ENCODE results near the gene RFNG.
A peak's percentile ranks its signal among the peaks of the same experiment; 100 is the strongest.

RFNG gene

DNA sequence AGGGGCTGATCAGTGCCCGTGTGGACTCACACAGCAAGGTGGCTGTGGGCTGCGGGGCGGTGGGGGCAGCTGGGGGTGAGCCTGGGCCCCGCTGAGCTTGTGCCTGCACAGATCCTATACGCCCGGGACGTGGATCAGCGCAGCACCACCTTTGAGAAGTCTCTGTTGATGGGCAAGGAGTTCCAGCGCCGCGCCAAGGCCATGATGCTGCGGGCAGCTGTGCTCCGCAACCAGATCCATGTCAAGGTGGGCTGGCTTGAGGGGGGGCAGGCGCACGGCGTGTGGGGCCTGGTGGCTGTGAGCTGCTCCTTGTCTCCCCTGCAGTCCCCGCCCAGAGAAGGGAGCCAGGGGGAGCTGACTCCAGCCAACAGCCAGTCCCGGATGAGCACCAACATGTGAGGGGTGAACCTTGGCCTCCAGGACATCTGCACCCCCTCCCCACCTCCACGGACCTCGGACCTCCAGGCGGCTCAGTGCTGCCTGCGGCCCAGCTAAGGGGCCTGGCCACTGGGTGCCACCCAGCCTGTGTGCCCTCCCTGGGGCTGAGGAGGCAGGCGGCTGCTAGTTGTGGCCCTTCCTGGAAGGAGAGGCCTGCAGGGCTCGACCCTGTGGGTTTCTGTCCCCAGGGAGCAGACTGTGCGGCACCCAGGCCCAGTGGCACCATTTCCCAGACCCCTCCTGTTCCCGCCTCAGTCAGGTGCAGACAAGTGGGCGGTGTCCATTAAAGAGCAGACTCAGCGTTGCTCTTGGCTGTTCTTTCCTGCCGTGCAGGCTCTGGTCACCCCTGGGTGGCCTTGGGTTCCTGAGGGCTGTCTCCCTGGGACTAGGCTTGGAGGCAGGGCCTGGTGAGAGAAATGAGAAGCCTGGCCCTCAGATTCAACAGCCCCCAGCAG, 5.4 kb upstream of the RFNG start:
- DNase-seq = no peak

GRCh38 chr17:82055965-82056728, 4.5 kb upstream of the RFNG start:
- no peak for DNase-seq

GRCh38 chr17:82055023-82055964, 3.7 kb upstream of the RFNG start:
- no peak for DNase-seq

DNA sequence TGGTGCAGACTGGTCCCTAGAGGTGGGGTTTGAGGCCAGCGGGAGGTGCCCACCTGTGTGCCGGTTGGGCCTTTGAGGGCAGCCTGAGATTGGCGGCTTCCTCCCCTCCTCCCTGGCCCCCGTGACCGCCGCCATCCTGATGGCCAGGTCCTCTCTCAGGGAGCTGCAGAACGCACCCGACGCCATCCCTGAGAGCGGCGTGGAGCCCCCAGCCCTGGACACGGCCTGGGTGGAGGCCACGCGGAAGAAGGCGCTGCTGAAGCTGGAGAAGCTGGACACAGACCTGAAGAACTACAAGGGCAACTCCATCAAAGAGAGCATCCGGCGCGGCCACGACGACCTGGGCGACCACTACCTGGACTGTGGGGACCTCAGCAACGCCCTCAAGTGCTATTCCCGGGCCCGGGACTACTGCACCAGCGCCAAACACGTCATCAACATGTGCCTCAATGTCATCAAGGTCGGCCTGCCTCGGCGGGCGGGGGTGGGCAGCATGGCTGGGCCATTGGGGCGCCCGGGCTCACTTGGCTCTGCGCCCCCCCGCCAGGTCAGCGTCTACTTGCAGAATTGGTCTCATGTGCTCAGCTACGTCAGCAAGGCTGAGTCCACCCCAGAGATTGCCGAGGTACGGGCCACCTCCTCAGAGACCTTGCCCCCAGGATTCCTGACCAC, 2.9 kb upstream of the RFNG start:
- no peak for DNase-seq

GRCh38 chr17:82053556-82054263, 2.1 kb upstream of the RFNG start:
- DNase-seq = no peak

DNA sequence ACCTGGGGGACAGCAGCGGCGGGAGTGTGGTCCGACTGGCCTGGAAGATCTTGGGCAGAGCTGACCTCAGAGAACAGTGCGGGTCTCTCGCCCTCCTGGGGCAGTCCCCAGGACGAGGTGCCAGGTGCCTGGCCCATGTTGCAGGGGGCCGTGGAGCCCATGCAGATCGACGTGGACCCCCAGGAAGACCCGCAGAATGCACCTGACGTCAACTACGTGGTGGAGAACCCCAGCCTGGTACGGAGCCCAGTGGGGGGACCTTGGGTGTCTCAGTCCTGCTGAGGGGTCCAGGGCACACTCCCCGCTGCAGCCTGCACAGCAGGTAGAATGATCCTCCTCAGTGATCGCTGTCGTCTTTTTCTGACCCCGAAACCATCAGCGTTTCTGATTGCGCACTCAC, 1.5 kb upstream of the RFNG start:
- DNase-seq = no peak

GRCh38 chr17:82052638-82053059, 1.0 kb upstream of the RFNG start:
- no peak for DNase-seq

DNA sequence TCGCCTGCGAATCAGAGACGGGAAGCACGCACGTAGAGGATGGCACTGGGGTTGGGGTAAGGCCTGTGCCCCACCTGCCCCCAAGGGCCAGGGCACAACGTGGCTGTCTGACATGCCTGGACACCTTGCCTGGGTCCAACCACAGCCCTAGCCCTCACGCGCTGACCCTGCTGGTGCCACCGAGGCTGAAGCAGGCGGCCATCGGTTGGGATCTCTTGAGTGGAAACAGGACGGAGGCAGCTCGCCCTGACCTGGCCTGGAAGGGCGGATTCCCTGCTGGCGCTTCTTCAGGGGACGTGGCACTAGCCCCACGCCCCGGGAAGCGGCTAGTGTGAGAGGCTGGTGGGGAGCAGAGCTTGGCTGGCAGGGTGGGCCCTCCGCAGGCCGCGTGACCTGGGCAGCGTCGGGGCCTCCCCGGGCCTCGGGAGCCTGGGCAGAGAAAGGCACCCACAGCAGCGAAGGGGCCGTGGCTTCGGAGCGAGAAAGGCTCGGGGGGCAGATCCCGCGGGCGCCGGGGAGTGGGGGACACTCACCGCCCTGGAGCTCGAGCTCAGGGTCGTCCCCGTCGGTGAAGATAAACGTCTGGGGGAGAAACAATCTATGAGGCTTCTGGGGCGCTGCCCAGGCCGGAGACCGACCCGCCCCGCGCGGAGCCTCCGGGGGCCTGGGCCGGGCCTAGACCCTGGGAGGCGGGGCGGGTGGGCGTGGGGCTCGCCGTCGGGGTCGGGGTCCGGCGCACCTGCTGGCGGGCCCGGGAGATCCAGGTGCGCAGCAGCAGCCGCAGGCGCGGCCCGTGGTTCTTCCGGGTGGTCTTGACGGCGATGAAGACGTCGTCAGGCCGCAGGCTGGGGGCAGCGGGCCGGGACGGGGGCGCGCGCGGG, 610 bp downstream of the RFNG start:
- DNase-seq = no peak

DNA sequence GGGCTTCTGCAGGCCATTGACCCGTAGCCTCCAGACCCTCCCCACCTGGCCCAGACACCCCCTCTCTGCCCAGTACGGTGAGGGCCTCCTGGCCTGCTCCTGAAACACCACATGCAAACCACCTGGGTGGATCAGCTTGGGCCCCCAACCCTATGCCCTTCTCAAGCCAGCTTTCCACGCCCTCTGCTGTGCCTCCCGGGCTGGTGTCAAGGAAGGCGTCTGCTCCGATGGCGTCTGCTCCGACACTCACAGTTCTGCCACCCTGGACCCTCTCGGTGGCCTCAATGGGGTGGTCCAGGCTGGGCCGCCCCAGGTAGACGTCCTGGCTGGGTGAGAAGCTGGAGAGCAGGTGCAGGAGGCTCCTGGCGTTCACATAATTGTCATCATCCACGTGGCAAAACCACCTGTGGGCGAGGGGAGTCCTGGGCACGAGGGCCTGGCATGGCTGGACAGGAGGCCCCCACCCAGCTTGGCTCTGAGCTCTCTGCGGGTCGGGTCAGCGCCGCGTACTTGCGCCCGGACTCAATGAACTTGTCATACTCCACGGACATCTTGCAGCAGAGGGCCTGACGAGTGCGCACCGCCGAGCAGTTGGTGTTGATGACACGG, 1.4 kb downstream of the RFNG start:
- no peak for DNase-seq

GRCh38 chr17:82049521-82049971, 2.1 kb downstream of the RFNG start:
- no peak for DNase-seq

- DNase-seq = no peak
Observed at GRCh38 chr17:82049106-82049505, 2.5 kb downstream of the RFNG start.

DNA sequence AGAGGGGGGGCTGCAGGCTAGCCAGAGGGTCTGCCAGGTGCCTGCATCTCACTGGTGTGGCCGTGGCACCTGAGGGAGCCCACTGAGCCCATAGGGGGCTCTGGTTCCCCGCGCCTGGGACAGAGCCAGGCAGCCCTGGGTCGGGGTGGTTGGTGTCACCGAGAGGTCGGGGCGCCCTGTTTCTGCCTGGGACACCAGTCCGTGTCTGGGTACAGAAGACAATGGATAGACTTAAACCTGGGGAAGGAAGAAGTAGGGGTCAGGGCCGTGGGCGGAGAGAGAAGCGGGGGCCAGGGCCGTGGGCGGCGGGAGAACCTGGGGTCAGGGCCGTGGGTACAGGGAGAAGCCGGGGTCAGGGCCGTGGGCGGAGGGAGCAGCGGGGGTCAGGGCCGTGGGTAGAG, 3.0 kb downstream of the RFNG start:
- DNase-seq = no peak

DNA sequence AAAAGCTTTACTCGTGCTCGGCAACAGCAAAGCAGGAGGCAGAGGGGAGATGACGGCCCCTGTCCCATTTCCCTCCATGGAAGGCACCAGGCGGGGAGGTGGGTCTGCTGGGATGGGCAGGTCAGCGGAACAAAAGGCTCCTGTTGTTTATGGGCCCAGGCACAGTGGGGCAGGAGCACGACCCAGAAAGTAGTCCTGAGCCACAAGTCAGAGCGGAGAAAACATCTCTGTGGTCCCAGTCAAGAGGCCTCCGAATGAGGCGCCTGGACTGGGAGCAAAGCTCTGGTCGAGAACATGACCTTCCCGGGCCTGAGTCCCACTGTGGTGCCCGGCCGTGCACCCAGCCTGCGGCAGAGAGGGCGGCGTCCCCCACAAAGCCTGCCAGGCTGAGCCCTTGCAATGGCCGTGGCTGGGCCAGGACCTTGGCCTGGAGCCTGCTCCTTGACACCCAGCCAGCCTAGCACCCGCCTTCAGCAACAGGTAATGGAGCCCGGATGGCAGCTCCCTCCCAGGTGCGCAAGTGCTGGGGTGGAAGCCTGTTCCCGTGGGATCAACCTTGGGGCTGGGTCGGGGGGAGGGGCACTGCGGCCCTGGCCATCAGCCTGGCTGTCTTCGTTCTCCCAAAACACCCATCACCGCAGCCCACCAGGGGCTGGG, 3.6 kb downstream of the RFNG start:
- no peak for DNase-seq

GRCh38 chr17:82047379-82047778, 4.2 kb downstream of the RFNG start:
- no peak for DNase-seq

DNA sequence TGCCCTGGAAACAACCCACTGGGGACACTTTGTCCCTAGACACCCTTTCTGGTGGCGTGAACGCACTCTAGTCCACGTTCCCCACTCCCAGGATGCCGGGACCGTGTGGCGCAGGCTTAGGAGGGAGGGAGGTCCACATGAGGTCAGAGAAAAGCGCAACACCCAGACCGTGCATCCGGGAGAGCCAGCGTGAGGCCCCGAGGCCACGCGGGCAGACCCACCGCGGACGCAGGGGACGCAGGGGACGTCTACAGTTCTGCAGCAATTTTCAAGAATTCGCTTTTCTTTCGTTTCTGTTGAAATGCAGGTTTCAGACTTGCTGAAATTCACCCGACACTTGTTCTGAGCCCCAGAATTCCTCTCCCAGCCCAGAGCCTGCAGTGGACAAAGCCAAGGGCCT, 4.7 kb downstream of the RFNG start:
- no peak for DNase-seq

DNA sequence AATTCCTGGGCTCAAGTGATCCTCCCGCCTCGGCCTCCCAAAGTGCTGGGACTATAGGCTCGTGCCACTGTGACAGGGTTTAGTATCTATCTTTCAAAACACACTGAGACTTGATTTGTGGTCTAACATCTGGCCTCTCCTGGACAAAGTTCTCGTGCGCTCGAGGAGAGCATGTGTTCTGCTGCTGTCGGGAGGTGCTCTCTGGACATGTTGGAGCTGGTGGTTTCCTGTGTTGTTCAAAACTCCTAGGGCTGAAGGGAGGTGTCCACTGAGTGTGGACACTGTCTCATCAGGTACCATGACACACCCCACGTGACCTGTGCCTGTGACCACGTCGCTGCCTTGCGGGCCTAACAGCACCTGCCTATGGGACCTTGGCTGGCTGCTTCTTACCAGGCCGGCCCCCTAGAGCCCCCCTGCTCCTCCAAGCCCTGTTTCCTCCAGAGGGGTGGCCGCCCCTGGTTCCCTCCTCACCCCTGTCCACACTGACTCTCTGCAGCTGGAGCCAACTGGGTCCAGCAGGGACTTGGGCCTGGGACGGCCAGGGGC, 5.6 kb downstream of the RFNG start:
- DNase-seq = no peak

GRCh38 chr17:82043507-82043906, 8.1 kb downstream of the RFNG start:
- no peak for DNase-seq

DNA sequence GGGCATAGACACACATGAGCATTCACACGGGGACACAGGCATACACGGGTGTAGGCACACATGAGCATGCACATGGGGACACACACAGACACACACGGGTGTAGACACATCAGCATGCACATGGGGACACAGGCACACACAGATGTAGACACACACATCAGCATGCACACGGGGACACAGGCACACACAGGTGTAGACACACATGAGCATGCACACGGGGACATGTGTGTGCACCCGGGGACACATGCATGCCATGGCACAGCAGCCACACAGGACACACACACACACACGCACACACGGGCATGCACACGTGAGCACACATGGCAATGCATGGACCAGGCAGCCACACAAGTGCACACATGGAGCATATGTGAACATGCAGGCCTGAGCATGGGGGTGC, 9.0 kb downstream of the RFNG start:
- DNase-seq = no peak

GRCh38 chr17:82041144-82041814, 10.3 kb downstream of the RFNG start:
- peak; percentile 75 for DNase-seq

Data from MV-4-11 (cell line).